ENCODE measurements around the gene XRCC5.

- no peak for TF ChIP-seq CTCF (IDR thresholded peaks at IDR 0.05)
- no peak for TF ChIP-seq TCF7L2 (IDR thresholded peaks at IDR 0.05; ENCODE audit: low read depth, low read length)
- no peak for TF ChIP-seq SIN3A (IDR thresholded peaks at IDR 0.05; ENCODE audit: borderline replicate concordance, insufficient read depth, low read depth, low read length)
- no peak for TF ChIP-seq POLR2AphosphoS5 (IDR thresholded peaks at IDR 0.05; ENCODE audit: low read depth, low read length)
- no peak for TF ChIP-seq REST (IDR thresholded peaks at IDR 0.05; ENCODE audit: insufficient read depth in 1 of 2, low read depth in 2 of 2, low read length in 1 of 2)
Observed at GRCh38 chr2:216165711-216166110, 56.6 kb downstream of the XRCC5 start.
